Neuronal stem cell (in vitro differentiated cells): ENCODE results near the gene MAPK8.

Source experiments
- DNase-seq: peaks from one replicate; pipeline ENCODE4 v3.0.0-alpha.2; 2013; ENCODE audit warnings: low spot score
- H2AFZ ChIP-seq: one replicate; pipeline ENCODE4 v1.6.1; 2013; ENCODE audit warnings: mild to moderate bottlenecking, low read length, inconsistent platforms
- H2AK5ac ChIP-seq: 2 replicates; pipeline ENCODE4 v1.6.1; 2013; ENCODE audit warnings: low read depth, mild to moderate bottlenecking, inconsistent platforms, low read length, moderate library complexity, mixed read lengths
- H2BK120ac ChIP-seq: 2 replicates; pipeline ENCODE4 v1.6.1; 2013; ENCODE audit warnings: low read depth, mild to moderate bottlenecking, inconsistent platforms, low read length, moderate library complexity, mixed read lengths
- H2BK12ac ChIP-seq: one replicate; pipeline ENCODE4 v1.6.1; 2013; ENCODE audit warnings: low read length, inconsistent platforms
- H2BK15ac ChIP-seq: 2 replicates; pipeline ENCODE4 v1.6.1; 2013; ENCODE audit warnings: mild to moderate bottlenecking, low read length, inconsistent platforms, mixed read lengths
- H2BK5ac ChIP-seq: one replicate; pipeline ENCODE4 v1.6.1; 2013; ENCODE audit warnings: inconsistent platforms, mild to moderate bottlenecking, low read length, moderate library complexity
- H3K14ac ChIP-seq: one replicate; pipeline ENCODE4 v1.6.1; 2013; ENCODE audit warnings: low read length, inconsistent platforms
- H3K18ac ChIP-seq: 2 replicates; pipeline ENCODE4 v1.6.1; 2013; ENCODE audit warnings: low read length, inconsistent platforms
- H3K23ac ChIP-seq: 2 replicates; pipeline ENCODE4 v1.6.1; 2013; ENCODE audit warnings: low read depth, mild to moderate bottlenecking, mixed read lengths, low read length, inconsistent platforms; ENCODE audit not compliant: poor library complexity
- H3K27ac ChIP-seq: replicated peaks from 3 replicates; pipeline ENCODE4 v1.5.1; 2013; ENCODE audit warnings: low read length, inconsistent platforms
- H3K27me3 ChIP-seq, 3 experiments: 2 replicates each; pipeline ENCODE4 v1.6.1; 2013; ENCODE audit warnings: low read length in 3 of 3, mild to moderate bottlenecking in 2 of 3, inconsistent platforms in 1 of 3, low read depth in 1 of 3, mixed read lengths in 1 of 3, moderate library complexity in 1 of 3; ENCODE audit not compliant: control insufficient read depth in 3 of 3, insufficient read depth in 3 of 3
- H3K36me3 ChIP-seq, 2 donors: replicated peaks in 1 of 2; 2 replicates each; pipeline ENCODE4 v1.6.1; 2013; ENCODE audit warnings: low read length in 2 of 2; ENCODE audit not compliant: control insufficient read depth in 2 of 2, insufficient read depth in 2 of 2
- H3K4ac ChIP-seq: 2 replicates; pipeline ENCODE4 v1.6.1; 2013; ENCODE audit warnings: inconsistent platforms, mild to moderate bottlenecking, low read length, moderate library complexity
- H3K4me1 ChIP-seq, 2 donors: 1 replicate in 1 of 2; 2 replicates in 1 of 2; pipeline ENCODE4 v1.6.1; 2013; ENCODE audit warnings: low read length in 2 of 2, low read depth in 1 of 2; ENCODE audit not compliant: control insufficient read depth in 2 of 2, insufficient read depth in 1 of 2
- H3K4me2 ChIP-seq: one replicate; pipeline ENCODE4 v1.6.1; 2013; ENCODE audit warnings: mild to moderate bottlenecking, low read length, inconsistent platforms; ENCODE audit not compliant: insufficient read depth, poor library complexity, severe bottlenecking
- H3K4me3 ChIP-seq, 2 donors: 2 replicates each; pipeline ENCODE4 v1.5.1; 2013; ENCODE audit warnings: low read length in 2 of 2, mild to moderate bottlenecking in 2 of 2, inconsistent platforms in 1 of 2, moderate library complexity in 1 of 2
- H3K79me1 ChIP-seq: one replicate; pipeline ENCODE4 v1.6.1; 2013; ENCODE audit warnings: low read depth, mild to moderate bottlenecking, inconsistent platforms, low read length, moderate library complexity
- H3K9ac ChIP-seq: one replicate; pipeline ENCODE4 v1.6.1; 2013; ENCODE audit warnings: mild to moderate bottlenecking, low read depth, low read length, inconsistent platforms; ENCODE audit not compliant: poor library complexity
- H3K9me3 ChIP-seq, 2 donors: replicated peaks in 1 of 2; 2 replicates each; pipeline versions ENCODE3 to v1.6.1; 2013; ENCODE audit warnings: low read length in 2 of 2, mild to moderate bottlenecking in 2 of 2, inconsistent platforms in 1 of 2, low read depth in 1 of 2, mixed read lengths in 1 of 2, moderate library complexity in 1 of 2; ENCODE audit not compliant: control insufficient read depth in 2 of 2, insufficient read depth in 1 of 2
- H4K8ac ChIP-seq: one replicate; pipeline ENCODE4 v1.6.1; 2013; ENCODE audit warnings: low read depth, mild to moderate bottlenecking, inconsistent platforms, low read length, moderate library complexity
- H4K91ac ChIP-seq: one replicate; pipeline ENCODE4 v1.6.1; 2013; ENCODE audit warnings: low read length, low read depth, mild to moderate bottlenecking, inconsistent platforms; ENCODE audit not compliant: poor library complexity
- WGBS, 2 donors: extraction: QIAGEN DNeasy Blood & Tissue Kit; methylation state at CpG; one replicate each; pipeline ENCODE4 v1.1.7; 2013; ENCODE audit warnings: missing lambda C conversion rate in 2 of 2, mixed read lengths in 1 of 2; ENCODE audit not compliant: insufficient read length in 2 of 2, insufficient replicate concordance in 1 of 2; ENCODE audit errors: extremely low coverage in 2 of 2; 5-methylcytosine and 5-hydroxymethylcytosine counted together

MAPK8 gene

DNA sequence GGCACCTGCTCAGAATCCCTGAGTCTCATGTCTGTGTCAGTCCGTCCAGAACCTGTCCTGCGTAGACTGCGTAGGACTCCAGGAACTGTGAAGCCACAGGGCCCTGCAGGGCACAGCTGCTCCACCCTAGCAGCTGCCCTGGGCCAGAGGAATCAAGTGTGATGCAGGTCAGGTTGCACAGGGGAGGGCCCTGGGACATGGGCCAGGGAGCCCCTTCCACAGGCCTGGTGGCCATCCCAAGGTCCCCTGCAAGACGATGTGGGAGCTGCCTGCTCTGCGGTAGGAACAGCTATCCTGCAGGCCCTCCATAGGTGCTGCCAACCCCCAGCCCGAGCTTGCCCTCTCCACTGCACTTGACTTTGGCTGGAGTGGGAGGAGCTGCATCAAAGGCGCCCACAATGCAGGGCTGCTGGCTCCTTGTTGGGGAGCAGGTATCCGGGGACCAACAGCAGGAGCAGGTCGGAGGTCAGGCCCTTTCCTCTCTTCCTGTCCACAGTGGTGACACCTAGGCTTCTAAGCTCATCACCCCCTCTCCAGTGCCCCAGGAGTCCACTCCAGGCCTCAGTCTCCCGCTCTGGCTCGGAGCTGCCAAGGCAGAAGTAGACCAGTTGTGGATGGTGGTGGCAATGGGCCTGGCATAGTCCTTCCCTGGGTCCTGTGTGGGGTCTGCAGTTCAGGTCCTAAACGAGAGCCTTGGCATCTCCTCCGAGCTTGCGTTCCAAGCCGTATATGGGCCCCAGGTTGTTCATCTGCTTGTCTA is 149.1 kb downstream of the MAPK8 start:
- Histone ChIP-seq H3K36me3 (no peaks in the 10 kb centered on the region), H4K91ac (no peak overlapping the region), H2BK120ac (no peak overlapping the region), H3K4me1 (peaks cover 0 to 5% of the 10 kb centered on the region in 2 donors), H3K4ac (no peak overlapping the region), H2BK12ac (peak overlapping the region; percentile 75), H3K9me3 (no peaks in the 10 kb centered on the region), H3K27me3 (no peaks in the 10 kb centered on the region), H2AFZ (no peak overlapping the region), H3K27ac (no peak overlapping the region), H3K18ac (peak overlapping the region; percentile 80), H4K8ac (peak overlapping the region; percentile 43), H2AK5ac (peak overlapping the region; percentile 78), H3K4me2 (no peak overlapping the region), H3K14ac (peak overlapping the region; percentile 14), H3K9ac (no peak overlapping the region), H3K4me3 (no peak overlapping the region), H3K79me1 (peaks cover 4% of the 10 kb centered on the region), H2BK15ac (no peak overlapping the region), H2BK5ac (no peak overlapping the region), H3K23ac (peak overlapping the region; percentile 44)
- WGBS, 2 donors, result no CpG with 5 or more reads among the region's 15 CpGs
- DNase-seq, result no peak

DNA sequence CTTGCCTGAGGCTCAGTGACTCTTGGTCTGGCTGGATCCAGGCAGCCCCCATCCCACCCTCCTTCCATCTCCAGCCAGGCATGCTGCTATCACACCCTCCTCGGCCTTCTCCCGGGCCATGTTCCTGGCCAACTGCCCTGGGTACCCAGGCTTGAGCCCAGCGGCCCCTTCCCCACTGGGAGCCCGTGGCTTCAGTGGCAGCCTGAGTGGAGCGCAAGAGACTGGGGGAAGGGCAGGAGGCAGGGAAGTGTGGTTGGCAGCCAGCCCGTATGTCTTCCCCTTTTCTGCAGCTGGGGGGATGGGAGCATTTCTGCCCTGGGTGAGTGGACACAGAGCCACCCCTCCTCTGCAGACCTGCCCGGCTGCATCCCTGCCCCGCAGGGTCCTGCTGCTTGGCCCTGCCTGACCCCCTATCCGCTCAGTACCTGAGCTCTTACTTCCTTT is 149.9 kb downstream of the MAPK8 start:
- H2AK5ac ChIP-seq, result no peak overlapping the region
- no peaks in the 10 kb centered on the region for H3K36me3 ChIP-seq
- no peaks in the 10 kb centered on the region for H3K9me3 ChIP-seq
- H3K14ac ChIP-seq, result no peak overlapping the region
- H3K4me1 ChIP-seq, result peaks cover 0 to 5% of the 10 kb centered on the region in 2 donors
- H3K4me3 ChIP-seq, result no peak overlapping the region
- no peak overlapping the region for H3K27ac ChIP-seq
- H2BK12ac ChIP-seq, result no peak overlapping the region
- no peak overlapping the region for H3K4ac ChIP-seq
- H3K18ac ChIP-seq, result peak overlapping the region; percentile 95
- H3K23ac ChIP-seq, result peak overlapping the region; percentile 93
- H3K27me3 ChIP-seq, result no peaks in the 10 kb centered on the region
- peaks cover 4% of the 10 kb centered on the region for H3K79me1 ChIP-seq
- H4K8ac ChIP-seq, result no peak overlapping the region
- H4K91ac ChIP-seq, result no peak overlapping the region
- no peak for DNase-seq
- peak overlapping the region; percentile 53 for H2AFZ ChIP-seq
- H3K4me2 ChIP-seq, result no peak overlapping the region
- WGBS, 2 donors, result no CpG with 5 or more reads among the region's 9 CpGs
- no peak overlapping the region for H2BK120ac ChIP-seq
- H3K9ac ChIP-seq, result peak overlapping the region; percentile 60
- H2BK5ac ChIP-seq, result no peak overlapping the region
- H2BK15ac ChIP-seq, result no peak overlapping the region

DNA sequence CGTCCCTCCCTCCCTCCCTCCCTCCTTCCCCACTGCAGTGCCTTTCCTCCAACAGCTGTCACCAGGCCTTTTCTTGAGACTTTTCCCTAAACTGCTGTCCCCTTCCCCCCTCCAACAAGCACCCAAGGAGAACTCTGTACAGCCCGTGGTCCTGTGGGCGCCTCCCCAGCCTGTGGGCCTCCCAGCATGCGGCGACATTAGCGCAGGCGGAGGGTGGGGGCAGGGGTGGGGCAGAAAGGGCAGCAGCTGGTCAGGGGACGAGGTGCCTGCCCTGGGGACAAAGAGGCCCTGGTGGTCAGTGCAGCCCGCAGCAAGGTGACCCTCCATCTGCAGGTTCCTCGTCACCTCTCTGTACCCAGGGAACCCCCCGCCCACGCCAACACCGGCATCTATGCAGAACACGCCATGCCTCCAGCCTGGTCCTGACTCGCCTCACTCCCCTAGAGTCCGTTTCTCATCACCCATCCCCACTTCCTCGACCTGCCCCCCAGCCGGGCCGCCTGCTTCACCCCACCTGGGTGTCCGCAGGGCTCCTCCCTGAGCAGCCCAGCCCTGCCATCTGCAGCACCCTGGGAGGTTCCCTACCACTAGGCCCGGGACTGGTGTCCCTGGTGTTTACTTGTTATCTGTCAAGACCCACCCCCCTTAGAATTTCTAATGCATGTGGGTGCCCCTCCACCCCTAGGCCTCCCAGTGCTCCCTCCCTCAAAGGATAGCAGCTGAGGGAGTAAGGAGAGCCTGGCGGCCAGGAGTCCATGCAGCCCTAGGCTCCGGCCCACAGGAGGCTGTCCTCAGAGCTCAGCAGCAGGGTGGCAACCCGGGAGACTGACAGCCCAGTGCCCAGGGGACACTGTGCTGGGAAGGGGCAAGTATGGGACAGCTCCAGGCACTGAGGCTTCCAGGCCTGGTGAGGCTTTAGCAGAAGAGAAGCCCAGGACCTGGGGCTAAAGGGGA is 150.6 kb downstream of the MAPK8 start:
- Histone ChIP-seq H3K27ac (no peak overlapping the region), H2BK15ac (no peak overlapping the region), H3K4me1 (peaks cover 0 to 5% of the 10 kb centered on the region in 2 donors), H4K91ac (no peak overlapping the region), H2BK120ac (no peak overlapping the region), H2BK5ac (peak overlapping the region; percentile 24), H2AK5ac (peak overlapping the region; percentile 81), H3K79me1 (peaks cover 4% of the 10 kb centered on the region), H2AFZ (peak overlapping the region; percentile 53), H3K36me3 (no peaks in the 10 kb centered on the region), H4K8ac (peak overlapping the region; percentile 65), H3K4me3 (no peak overlapping the region), H3K9ac (peak overlapping the region; percentile 60), H3K4me2 (no peak overlapping the region), H3K9me3 (no peaks in the 10 kb centered on the region), H3K23ac (peak overlapping the region; percentile 73), H2BK12ac (no peak overlapping the region), H3K18ac (peak overlapping the region; percentile 95), H3K27me3 (no peaks in the 10 kb centered on the region), H3K14ac (peak overlapping the region; percentile 38), H3K4ac (peak overlapping the region; percentile 37)
- no peak for DNase-seq
- no CpG with 5 or more reads among the region's 24 CpGs for WGBS, 2 donors
